Stimulated activated CD4-positive, alpha-beta T cell treated with anti-CD3 and anti-CD28 coated beads, Interleukin-2, amount 100 ng/mL, for 24 hours (primary cell): ENCODE data around the gene ANKRD17.
A peak's percentile ranks its signal among the peaks of the same experiment; 100 is the strongest.

Experiments
- DNase-seq, 2 donors: peaks; one replicate each; pipeline ENCODE4 v3.0.0-alpha.2; 2020

ANKRD17 gene

DNA sequence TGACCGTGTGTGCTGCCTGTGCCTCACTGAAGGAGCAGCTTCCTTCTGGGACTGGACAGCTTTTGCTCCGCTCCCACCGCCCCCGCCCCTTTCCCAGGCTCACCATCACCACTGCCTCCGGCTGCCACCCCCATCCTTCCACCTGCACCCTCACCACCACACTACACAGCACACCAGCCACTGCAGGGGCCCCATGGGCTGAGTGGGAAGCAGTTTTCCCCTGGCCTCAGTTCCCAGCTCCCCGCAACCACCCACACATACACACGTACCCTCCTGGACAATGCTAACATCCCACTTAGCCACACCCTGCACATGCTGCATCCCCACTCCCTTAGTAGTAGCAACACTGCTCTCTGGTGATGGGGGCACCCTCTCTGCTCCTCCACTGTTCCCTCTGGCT, 159.5 kb downstream of the ANKRD17 start:
- no peak for DNase-seq

- no peak for DNase-seq
Observed at GRCh38 chr4:73098713-73099112, 159.9 kb downstream of the ANKRD17 start.

- DNase-seq, result no peak
Observed at GRCh38 chr4:73098016-73098415, 160.6 kb downstream of the ANKRD17 start.

DNA sequence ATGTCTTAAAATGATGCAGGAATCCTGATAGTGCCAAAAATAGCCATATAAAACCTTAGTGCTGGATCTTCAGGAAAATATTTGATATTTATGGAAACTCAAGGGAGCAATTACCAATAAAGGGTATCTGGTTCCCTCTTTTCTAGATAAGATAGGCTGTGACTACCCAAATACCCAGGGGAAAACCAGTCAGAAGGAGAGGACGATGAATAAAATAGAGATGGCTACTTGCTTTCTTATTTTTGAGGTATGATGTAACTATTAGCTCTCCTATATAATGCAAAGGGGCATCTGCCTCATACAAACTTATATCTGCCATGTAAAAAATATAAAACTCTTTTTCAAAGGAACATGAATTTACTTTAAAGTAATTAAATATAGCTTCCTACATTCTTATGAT, 165.7 kb downstream of the ANKRD17 start:
- DNase-seq, result no peak

- DNase-seq, result no peak
Observed at GRCh38 chr4:73090738-73091137, 167.9 kb downstream of the ANKRD17 start.

GRCh38 chr4:73087871-73088270, 170.7 kb downstream of the ANKRD17 start:
- no peak for DNase-seq

- DNase-seq, result no peak
Observed at GRCh38 chr4:73086095-73086868, 172.3 kb downstream of the ANKRD17 start.

DNA sequence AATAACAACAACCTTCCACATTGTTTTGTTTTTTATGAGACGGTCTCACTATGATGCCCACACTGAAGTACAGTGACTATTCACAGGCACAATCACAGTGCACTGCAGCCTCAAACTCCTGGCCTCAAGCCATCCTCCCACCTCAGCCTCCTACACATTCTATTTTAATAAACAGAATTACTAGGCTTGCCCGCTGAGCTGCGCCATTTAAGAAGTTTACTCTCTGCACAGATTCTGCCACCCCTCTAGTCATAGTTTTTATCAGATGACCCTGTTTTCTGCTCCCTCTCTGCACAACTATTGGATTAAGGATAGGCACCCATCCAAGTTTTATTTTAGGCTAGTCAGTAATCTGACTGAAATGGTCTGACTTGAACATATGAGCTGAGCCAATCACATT, 177.8 kb downstream of the ANKRD17 start:
- no peak for DNase-seq

GRCh38 chr4:73075832-73076231, 182.8 kb downstream of the ANKRD17 start:
- no peak for DNase-seq

DNA sequence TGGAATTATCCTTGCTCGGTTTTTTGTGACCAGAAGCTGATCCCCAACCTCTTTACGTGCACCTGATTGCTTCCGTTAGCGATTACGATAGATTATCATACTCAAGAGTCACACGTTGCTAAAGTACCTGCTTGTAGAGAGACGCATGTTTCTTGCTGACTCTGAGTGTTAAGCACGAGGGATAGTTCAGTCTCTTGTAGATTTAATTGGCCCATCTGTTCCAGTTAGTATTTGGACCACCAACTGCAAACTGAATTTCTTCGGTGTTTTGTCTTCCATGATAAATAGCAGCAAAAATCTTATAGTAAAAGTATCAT, 188.6 kb downstream of the ANKRD17 start:
- DNase-seq, result no peak

- DNase-seq, result peak; percentile 93 to 94
Observed at GRCh38 chr4:73069338-73070073, 189.1 kb downstream of the ANKRD17 start, which contains the start of gene COX18. Gene COX18, minus strand, starts transcription at chr4:73069716. Its CDS starts 67 bp downstream, at chr4:73069649.

GRCh38 chr4:73068491-73069337, 189.9 kb downstream of the ANKRD17 start:
- DNase-seq, result no peak

DNA sequence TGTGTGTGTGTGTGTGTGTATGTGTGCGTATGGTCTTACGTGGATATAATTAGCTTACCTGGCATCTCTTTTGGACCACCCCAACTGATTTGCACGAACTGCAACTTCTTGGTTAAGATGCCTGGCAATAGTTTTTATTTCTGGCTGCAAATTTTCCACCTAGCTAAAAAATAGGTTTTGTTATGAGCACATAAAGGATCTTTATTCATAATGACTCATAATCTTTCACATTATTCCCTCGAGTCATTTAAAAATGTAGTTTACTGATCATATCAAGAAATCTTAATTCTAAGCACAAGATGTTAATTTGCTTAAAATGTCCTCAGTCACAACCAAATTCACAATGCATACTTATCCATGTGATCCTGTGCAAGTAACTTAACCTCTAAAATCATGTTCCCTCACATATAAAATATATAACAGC, 190.6 kb downstream of the ANKRD17 start:
- DNase-seq, result peak; percentile 33 to 56

GRCh38 chr4:73066928-73067327, 191.7 kb downstream of the ANKRD17 start:
- no peak for DNase-seq

GRCh38 chr4:73066445-73066844, 192.2 kb downstream of the ANKRD17 start:
- DNase-seq, result no peak

DNA sequence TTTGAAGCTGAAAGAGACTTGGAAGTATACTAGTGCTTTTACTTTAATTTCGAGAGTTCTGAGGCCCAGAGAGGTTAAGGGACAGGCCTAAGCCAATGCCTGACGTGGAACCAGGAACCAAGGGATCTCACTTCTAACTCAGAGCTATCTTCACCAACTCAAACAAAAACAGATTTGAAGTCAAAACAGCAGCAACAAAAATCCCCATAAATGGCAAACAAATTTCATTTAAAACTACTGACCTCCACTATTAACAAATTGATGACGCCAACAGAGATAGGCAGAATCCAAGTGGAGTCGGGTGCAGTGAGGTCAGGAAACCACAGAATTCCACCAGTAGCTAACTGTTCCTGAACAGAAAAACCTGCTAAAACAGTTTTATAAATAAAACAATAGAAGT, 194.1 kb downstream of the ANKRD17 start:
- no peak for DNase-seq

- no peak for DNase-seq
Observed at GRCh38 chr4:73055241-73055897, 203.2 kb downstream of the ANKRD17 start.

DNA sequence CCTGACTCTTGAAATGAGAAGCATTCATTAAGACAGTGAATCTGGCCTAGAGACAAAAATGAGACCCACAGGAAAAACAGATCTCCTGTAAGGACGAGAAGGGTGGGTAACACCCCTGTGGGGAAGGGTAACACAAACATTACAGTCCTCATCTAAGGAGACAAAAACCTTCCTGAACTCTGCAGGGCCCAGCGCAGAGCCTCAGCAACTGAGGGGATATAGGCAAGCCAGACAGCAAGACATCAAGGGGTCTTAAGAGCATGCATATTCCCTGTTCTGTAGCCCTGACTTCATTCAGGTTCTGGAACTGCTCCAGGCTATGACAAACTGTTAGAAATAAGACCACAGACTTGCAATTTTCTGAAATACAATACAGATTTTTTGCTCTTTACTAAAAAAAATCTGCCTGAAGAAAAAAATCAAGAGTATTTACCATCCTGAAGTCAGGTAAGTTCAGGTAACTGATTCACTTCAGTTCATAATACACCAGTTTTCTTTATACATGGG, 204.6 kb downstream of the ANKRD17 start:
- DNase-seq, result no peak

- DNase-seq, result no peak
Observed at GRCh38 chr4:73053076-73053475, 205.5 kb downstream of the ANKRD17 start.

GRCh38 chr4:73051625-73052024, 207.0 kb downstream of the ANKRD17 start:
- no peak for DNase-seq

DNA sequence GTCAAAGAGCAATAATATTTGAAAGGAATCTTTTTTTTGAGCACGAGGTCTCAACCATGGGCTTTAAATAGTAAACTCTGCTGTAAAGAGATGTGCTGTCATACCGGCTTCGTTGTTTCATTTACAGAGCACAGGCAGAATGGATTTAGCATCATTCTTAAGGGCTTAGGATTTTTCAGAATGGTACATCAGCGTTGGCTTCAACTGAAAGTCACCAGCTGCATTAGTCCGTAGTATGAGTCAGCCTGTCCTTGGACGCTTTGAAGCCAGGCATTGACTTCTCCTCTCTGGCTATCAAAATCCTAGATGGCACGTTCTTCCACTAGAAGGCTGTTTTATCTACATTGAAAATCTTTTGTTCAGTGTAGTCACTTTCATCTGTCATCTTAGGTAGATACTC, 212.7 kb downstream of the ANKRD17 start:
- no peak for DNase-seq

GRCh38 chr4:73037057-73037456, 221.5 kb downstream of the ANKRD17 start:
- DNase-seq, result no peak

DNA sequence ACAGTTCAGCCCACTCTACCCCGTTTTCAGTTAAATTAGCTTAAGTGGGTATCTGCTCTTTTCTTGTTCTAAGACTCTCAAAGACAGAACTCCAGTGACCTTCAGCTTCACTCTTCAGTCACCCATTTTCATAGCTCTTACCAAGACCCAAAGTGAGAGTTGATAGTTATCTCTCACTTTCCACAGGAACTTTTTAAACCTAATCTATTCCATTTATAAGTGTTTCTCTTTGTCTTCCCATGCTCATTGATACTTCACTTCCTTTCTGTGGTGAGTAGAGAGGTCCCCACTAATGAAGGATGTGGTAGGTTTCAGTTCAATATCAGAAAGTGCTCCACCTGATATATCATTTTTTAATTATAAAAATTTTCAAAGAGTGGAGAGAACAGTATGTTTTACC, 222.5 kb downstream of the ANKRD17 start:
- no peak for DNase-seq
